Measurements from ENCODE around the gene MMADHC. TPM values are rescaled to one million over a fixed set of nuclear protein-coding genes. Genes with fewer than 3 reads are reported as not detected.

The MMADHC gene
- total RNA-seq, 1 donor from 2014 or later, result 70.9 TPM

DNA sequence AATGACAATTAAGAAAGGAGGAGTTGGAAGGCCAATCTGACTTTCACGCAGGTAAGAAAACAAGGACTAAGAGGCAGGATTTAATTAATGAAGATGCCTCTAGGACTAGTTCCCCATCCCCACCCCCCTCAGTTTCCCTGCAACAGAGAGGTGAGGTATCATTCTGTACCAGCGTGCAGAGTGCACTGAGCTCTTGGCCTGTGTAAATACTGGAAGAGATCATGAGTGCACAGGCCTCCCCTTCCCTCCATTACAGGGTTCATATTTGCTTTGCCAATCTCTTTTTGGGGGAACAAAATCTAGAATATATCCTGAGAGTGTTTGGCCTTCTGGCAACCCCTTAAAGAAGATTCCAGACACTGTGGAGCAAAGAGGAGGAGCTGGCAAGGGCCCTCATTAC, 60.9 kb downstream of the MMADHC start:
- intact Hi-C loops (cut with DNase I), result no loop called here
- no peaks in the 10 kb centered on the region for H3K9me3 ChIP-seq

DNA sequence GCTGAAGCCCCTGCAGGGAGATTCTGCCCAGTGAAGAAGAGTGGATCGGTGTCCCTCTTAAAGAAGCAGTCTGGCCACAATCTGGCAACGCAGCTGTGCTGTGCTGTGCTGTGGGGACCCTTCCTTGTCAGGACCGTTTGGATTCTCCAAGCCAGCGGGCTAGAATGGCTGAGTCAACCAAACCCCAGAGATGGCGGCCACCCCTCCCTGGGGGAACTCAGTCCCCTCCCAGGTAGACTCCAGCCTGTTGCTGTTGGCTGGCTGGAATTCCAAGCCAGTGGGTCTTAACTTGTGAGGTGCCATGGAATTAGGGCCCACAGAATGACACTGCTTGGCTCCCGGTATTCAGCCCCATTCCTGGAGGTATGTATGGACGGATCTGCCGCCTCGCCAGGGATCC, 62.3 kb downstream of the MMADHC start:
- TF ChIP-seq, protein P1, sequence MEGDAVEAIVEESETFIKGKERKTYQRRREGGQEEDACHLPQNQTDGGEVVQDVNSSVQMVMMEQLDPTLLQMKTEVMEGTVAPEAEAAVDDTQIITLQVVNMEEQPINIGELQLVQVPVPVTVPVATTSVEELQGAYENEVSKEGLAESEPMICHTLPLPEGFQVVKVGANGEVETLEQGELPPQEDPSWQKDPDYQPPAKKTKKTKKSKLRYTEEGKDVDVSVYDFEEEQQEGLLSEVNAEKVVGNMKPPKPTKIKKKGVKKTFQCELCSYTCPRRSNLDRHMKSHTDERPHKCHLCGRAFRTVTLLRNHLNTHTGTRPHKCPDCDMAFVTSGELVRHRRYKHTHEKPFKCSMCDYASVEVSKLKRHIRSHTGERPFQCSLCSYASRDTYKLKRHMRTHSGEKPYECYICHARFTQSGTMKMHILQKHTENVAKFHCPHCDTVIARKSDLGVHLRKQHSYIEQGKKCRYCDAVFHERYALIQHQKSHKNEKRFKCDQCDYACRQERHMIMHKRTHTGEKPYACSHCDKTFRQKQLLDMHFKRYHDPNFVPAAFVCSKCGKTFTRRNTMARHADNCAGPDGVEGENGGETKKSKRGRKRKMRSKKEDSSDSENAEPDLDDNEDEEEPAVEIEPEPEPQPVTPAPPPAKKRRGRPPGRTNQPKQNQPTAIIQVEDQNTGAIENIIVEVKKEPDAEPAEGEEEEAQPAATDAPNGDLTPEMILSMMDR (IDR thresholded peaks at IDR 0.05), result no peak
- Histone ChIP-seq H3K27ac (no peak overlapping the region), H3K4me1 (no peaks in the 10 kb centered on the region), H3K27me3 (peaks cover 6% of the 10 kb centered on the region), H3K36me3 (no peaks in the 10 kb centered on the region), H3K4me3 (no peak overlapping the region), H3K9me3 (no peaks in the 10 kb centered on the region)
- ATAC-seq (no peak), DNase-seq (no peak)
- intact Hi-C loops (cut with DNase I), result no loop called here

More for the DNA sequence above, 60.9 kb downstream of the MMADHC start:
- H3K27me3 ChIP-seq, result peaks cover 6% of the 10 kb centered on the region
- DNase-seq (no peak), ATAC-seq (no peak)
- no peaks in the 10 kb centered on the region for H3K36me3 ChIP-seq
- TF ChIP-seq, protein P1 (IDR thresholded peaks at IDR 0.05), result no peak
- H3K27ac ChIP-seq, result no peak overlapping the region
- no peaks in the 10 kb centered on the region for H3K4me1 ChIP-seq
- no peak overlapping the region for H3K4me3 ChIP-seq
